CD4-positive, alpha-beta T cell treated with Interleukin-6 at 100 ng/mL for 8 hours (primary cell): ENCODE results near the gene KDM4B.

Source experiments
- DNase-seq: peaks from one replicate; pipeline ENCODE4 v3.0.0-alpha.2; 2020; ENCODE audit warnings: mixed read lengths, low spot score

KDM4B gene

GRCh38 chr19:5013761-5014160, 44.8 kb downstream of the KDM4B start:
- no peak for DNase-seq

- DNase-seq = no peak
Observed at GRCh38 chr19:5014941-5015340, 46.0 kb downstream of the KDM4B start.

GRCh38 chr19:5016268-5016667, 47.4 kb downstream of the KDM4B start:
- no peak for DNase-seq

GRCh38 chr19:5016781-5017180, 47.9 kb downstream of the KDM4B start:
- no peak for DNase-seq

GRCh38 chr19:5017235-5017634, 48.3 kb downstream of the KDM4B start:
- DNase-seq = no peak

- no peak for DNase-seq
Observed at GRCh38 chr19:5018224-5019015, 49.5 kb downstream of the KDM4B start.

- DNase-seq = no peak
Observed at GRCh38 chr19:5020368-5020767, 51.5 kb downstream of the KDM4B start.

GRCh38 chr19:5021046-5021445, 52.1 kb downstream of the KDM4B start:
- no peak for DNase-seq

GRCh38 chr19:5022066-5022860, 53.4 kb downstream of the KDM4B start:
- no peak for DNase-seq

GRCh38 chr19:5023128-5023571, 54.2 kb downstream of the KDM4B start:
- no peak for DNase-seq

GRCh38 chr19:5024282-5024681, 55.4 kb downstream of the KDM4B start:
- no peak for DNase-seq

- no peak for DNase-seq
Observed at GRCh38 chr19:5025027-5025426, 56.1 kb downstream of the KDM4B start.

- no peak for DNase-seq
Observed at GRCh38 chr19:5026706-5027273, 57.9 kb downstream of the KDM4B start.

GRCh38 chr19:5028229-5028886, 59.4 kb downstream of the KDM4B start:
- DNase-seq = no peak

GRCh38 chr19:5029596-5029995, 60.7 kb downstream of the KDM4B start:
- peak; percentile 51 for DNase-seq

- DNase-seq = no peak
Observed at GRCh38 chr19:5030136-5030820, 61.4 kb downstream of the KDM4B start.

- DNase-seq = no peak
Observed at GRCh38 chr19:5030822-5031221, 61.9 kb downstream of the KDM4B start.

GRCh38 chr19:5031231-5032100, 62.6 kb downstream of the KDM4B start:
- DNase-seq = peak; percentile 73

GRCh38 chr19:5032101-5032967, 63.4 kb downstream of the KDM4B start:
- DNase-seq = no peak
